ENCODE data around the gene FXYD4.
"Not testable (repeated sequence)": the region's sequence is repeated elsewhere in the genome, so short reads cannot be mapped to it uniquely, and the experiment has no call there.

FXYD4 gene

GRCh38 chr10:43391496-43391895, 20.1 kb downstream of the FXYD4 start:
- peaks cover 20 to 83% (median 73%) of the 10 kb centered on the region in 5 donors for H3K36me3 ChIP-seq (ENCODE audit: control insufficient read depth in 5 of 5, insufficient read depth in 5 of 5, low read length in 5 of 5)
- no peaks in the 10 kb centered on the region for H3K27me3 ChIP-seq (ENCODE audit: control insufficient read depth in 5 of 5, insufficient read depth in 4 of 5, low read length in 5 of 5)
- no peak overlapping the region for H3K27ac ChIP-seq (ENCODE audit: low read depth, low read length)
- H3K9me3 ChIP-seq (ENCODE audit: control insufficient read depth in 5 of 5, low read length in 5 of 5) = no peaks in the 10 kb centered on the region
- H3K4me1 ChIP-seq (ENCODE audit: control insufficient read depth in 5 of 5, insufficient read depth in 5 of 5, low read length in 5 of 5) = peaks cover 0 to 32% (median 27%) of the 10 kb centered on the region in 5 donors
- no peak overlapping the region for H3K4me3 ChIP-seq (ENCODE audit: low read depth in 1 of 5, low read length in 5 of 5)
- peak overlapping the region in 1 of 5 donors; percentile 24 for H3K9ac ChIP-seq (ENCODE audit: low read length in 5 of 5)

GRCh38 chr10:43392748-43393147, 21.3 kb downstream of the FXYD4 start:
- H3K4me3 ChIP-seq (ENCODE audit: low read depth in 1 of 5, low read length in 5 of 5) = no peak overlapping the region
- peak overlapping the region in 1 of 5 donors; percentile 52 for H3K9ac ChIP-seq (ENCODE audit: low read length in 5 of 5)
- H3K27me3 ChIP-seq (ENCODE audit: control insufficient read depth in 5 of 5, insufficient read depth in 4 of 5, low read length in 5 of 5) = no peaks in the 10 kb centered on the region
- peaks cover 0 to 35% (median 30%) of the 10 kb centered on the region in 5 donors for H3K4me1 ChIP-seq (ENCODE audit: control insufficient read depth in 5 of 5, insufficient read depth in 5 of 5, low read length in 5 of 5)
- no peaks in the 10 kb centered on the region for H3K9me3 ChIP-seq (ENCODE audit: control insufficient read depth in 5 of 5, low read length in 5 of 5)
- H3K27ac ChIP-seq (ENCODE audit: low read depth, low read length) = no peak overlapping the region
- peaks cover 20 to 71% (median 61%) of the 10 kb centered on the region in 5 donors for H3K36me3 ChIP-seq (ENCODE audit: control insufficient read depth in 5 of 5, insufficient read depth in 5 of 5, low read length in 5 of 5)

GRCh38 chr10:43393186-43393585, 21.8 kb downstream of the FXYD4 start:
- peaks cover 1 to 39% (median 35%) of the 10 kb centered on the region in 5 donors for H3K4me1 ChIP-seq (ENCODE audit: control insufficient read depth in 5 of 5, insufficient read depth in 5 of 5, low read length in 5 of 5)
- not testable (repeated sequence) for H3K27me3 ChIP-seq (ENCODE audit: control insufficient read depth in 5 of 5, insufficient read depth in 4 of 5, low read length in 5 of 5); H3K9me3 ChIP-seq (ENCODE audit: control insufficient read depth in 5 of 5, low read length in 5 of 5); H3K27ac ChIP-seq (ENCODE audit: low read depth, low read length); H3K4me3 ChIP-seq (ENCODE audit: low read depth in 1 of 5, low read length in 5 of 5)
- peaks cover 16 to 66% (median 56%) of the 10 kb centered on the region in 5 donors for H3K36me3 ChIP-seq (ENCODE audit: control insufficient read depth in 5 of 5, insufficient read depth in 5 of 5, low read length in 5 of 5)
- peak overlapping the region in 1 of 5 donors; percentile 52 for H3K9ac ChIP-seq (ENCODE audit: low read length in 5 of 5)

GRCh38 chr10:43393606-43394360, 22.3 kb downstream of the FXYD4 start:
- Histone ChIP-seq H3K36me3 (ENCODE audit: control insufficient read depth in 5 of 5, insufficient read depth in 5 of 5, low read length in 5 of 5) (peaks cover 14 to 60% (median 51%) of the 10 kb centered on the region in 5 donors), H3K27me3 (ENCODE audit: control insufficient read depth in 5 of 5, insufficient read depth in 4 of 5, low read length in 5 of 5) (no peaks in the 10 kb centered on the region), H3K27ac (ENCODE audit: low read depth, low read length) (no peak overlapping the region), H3K9ac (ENCODE audit: low read length in 5 of 5) (peak overlapping the region in 1 of 5 donors; percentile 88), H3K4me1 (ENCODE audit: control insufficient read depth in 5 of 5, insufficient read depth in 5 of 5, low read length in 5 of 5) (peaks cover 1 to 43% (median 40%) of the 10 kb centered on the region in 5 donors), H3K9me3 (ENCODE audit: control insufficient read depth in 5 of 5, low read length in 5 of 5) (no peaks in the 10 kb centered on the region), H3K4me3 (ENCODE audit: low read depth in 1 of 5, low read length in 5 of 5) (no peak overlapping the region)

GRCh38 chr10:43394868-43395267, 23.4 kb downstream of the FXYD4 start:
- peak overlapping the region in 2 of 5 donors; percentile 80 to 84 for H3K4me3 ChIP-seq (ENCODE audit: low read depth in 1 of 5, low read length in 5 of 5)
- no peaks in the 10 kb centered on the region for H3K27me3 ChIP-seq (ENCODE audit: control insufficient read depth in 5 of 5, insufficient read depth in 4 of 5, low read length in 5 of 5)
- H3K9me3 ChIP-seq (ENCODE audit: control insufficient read depth in 5 of 5, low read length in 5 of 5) = no peaks in the 10 kb centered on the region
- peaks cover 9 to 57% (median 51%) of the 10 kb centered on the region in 5 donors for H3K36me3 ChIP-seq (ENCODE audit: control insufficient read depth in 5 of 5, insufficient read depth in 5 of 5, low read length in 5 of 5)
- peak overlapping the region in 3 of 5 donors; percentile 84 to 88 (median 86) for H3K9ac ChIP-seq (ENCODE audit: low read length in 5 of 5)
- H3K4me1 ChIP-seq (ENCODE audit: control insufficient read depth in 5 of 5, insufficient read depth in 5 of 5, low read length in 5 of 5) = peaks cover 1 to 54% (median 46%) of the 10 kb centered on the region in 5 donors
- H3K27ac ChIP-seq (ENCODE audit: low read depth, low read length) = peak overlapping the region; percentile 93

- peak overlapping the region; percentile 30 to 88 (median 86) for H3K9ac ChIP-seq (ENCODE audit: low read length in 5 of 5)
- no peaks in the 10 kb centered on the region for H3K9me3 ChIP-seq (ENCODE audit: control insufficient read depth in 5 of 5, low read length in 5 of 5)
- peak overlapping the region; percentile 73 to 84 (median 80) for H3K4me3 ChIP-seq (ENCODE audit: low read depth in 1 of 5, low read length in 5 of 5)
- peak overlapping the region; percentile 93 for H3K27ac ChIP-seq (ENCODE audit: low read depth, low read length)
- H3K4me1 ChIP-seq (ENCODE audit: control insufficient read depth in 5 of 5, insufficient read depth in 5 of 5, low read length in 5 of 5) = peaks cover 1 to 55% (median 45%) of the 10 kb centered on the region in 5 donors
- peaks cover 9 to 51% (median 43%) of the 10 kb centered on the region in 5 donors for H3K36me3 ChIP-seq (ENCODE audit: control insufficient read depth in 5 of 5, insufficient read depth in 5 of 5, low read length in 5 of 5)
- H3K27me3 ChIP-seq (ENCODE audit: control insufficient read depth in 5 of 5, insufficient read depth in 4 of 5, low read length in 5 of 5) = no peaks in the 10 kb centered on the region
Observed at GRCh38 chr10:43395571-43396060, 24.2 kb downstream of the FXYD4 start.

GRCh38 chr10:43396061-43396927, 24.9 kb downstream of the FXYD4 start:
- peak overlapping the region; percentile 30 to 88 (median 86) for H3K9ac ChIP-seq (ENCODE audit: low read length in 5 of 5)
- peaks cover 1 to 52% (median 45%) of the 10 kb centered on the region in 5 donors for H3K4me1 ChIP-seq (ENCODE audit: control insufficient read depth in 5 of 5, insufficient read depth in 5 of 5, low read length in 5 of 5)
- H3K27me3 ChIP-seq (ENCODE audit: control insufficient read depth in 5 of 5, insufficient read depth in 4 of 5, low read length in 5 of 5) = no peaks in the 10 kb centered on the region
- peak overlapping the region; percentile 73 to 84 (median 80) for H3K4me3 ChIP-seq (ENCODE audit: low read depth in 1 of 5, low read length in 5 of 5)
- H3K27ac ChIP-seq (ENCODE audit: low read depth, low read length) = peak overlapping the region; percentile 93
- H3K36me3 ChIP-seq (ENCODE audit: control insufficient read depth in 5 of 5, insufficient read depth in 5 of 5, low read length in 5 of 5) = peaks cover 9 to 45% (median 37%) of the 10 kb centered on the region in 5 donors
- no peaks in the 10 kb centered on the region for H3K9me3 ChIP-seq (ENCODE audit: control insufficient read depth in 5 of 5, low read length in 5 of 5)

- H3K4me1 ChIP-seq (ENCODE audit: control insufficient read depth in 5 of 5, insufficient read depth in 5 of 5, low read length in 5 of 5) = peaks cover 1 to 58% (median 49%) of the 10 kb centered on the region in 5 donors
- peaks cover 9 to 38% (median 29%) of the 10 kb centered on the region in 5 donors for H3K36me3 ChIP-seq (ENCODE audit: control insufficient read depth in 5 of 5, insufficient read depth in 5 of 5, low read length in 5 of 5)
- H3K27me3 ChIP-seq (ENCODE audit: control insufficient read depth in 5 of 5, insufficient read depth in 4 of 5, low read length in 5 of 5) = no peaks in the 10 kb centered on the region
- H3K9ac ChIP-seq (ENCODE audit: low read length in 5 of 5) = peak overlapping the region; percentile 16 to 88 (median 77)
- peak overlapping the region; percentile 93 for H3K27ac ChIP-seq (ENCODE audit: low read depth, low read length)
- H3K4me3 ChIP-seq (ENCODE audit: low read depth in 1 of 5, low read length in 5 of 5) = peak overlapping the region; percentile 40 to 80 (median 61)
- no peaks in the 10 kb centered on the region for H3K9me3 ChIP-seq (ENCODE audit: control insufficient read depth in 5 of 5, low read length in 5 of 5)
Observed at GRCh38 chr10:43396928-43397624, 25.6 kb downstream of the FXYD4 start.

GRCh38 chr10:43398939-43399319, 27.5 kb downstream of the FXYD4 start:
- H3K4me1 ChIP-seq (ENCODE audit: control insufficient read depth in 5 of 5, insufficient read depth in 5 of 5, low read length in 5 of 5) = peaks cover 1 to 63% (median 49%) of the 10 kb centered on the region in 5 donors
- no peaks in the 10 kb centered on the region for H3K9me3 ChIP-seq (ENCODE audit: control insufficient read depth in 5 of 5, low read length in 5 of 5)
- H3K4me3 ChIP-seq (ENCODE audit: low read depth in 1 of 5, low read length in 5 of 5) = no peak overlapping the region
- H3K27ac ChIP-seq (ENCODE audit: low read depth, low read length) = peak overlapping the region; percentile 13
- no peak overlapping the region for H3K9ac ChIP-seq (ENCODE audit: low read length in 5 of 5)
- no peaks in the 10 kb centered on the region for H3K27me3 ChIP-seq (ENCODE audit: control insufficient read depth in 5 of 5, insufficient read depth in 4 of 5, low read length in 5 of 5)
- H3K36me3 ChIP-seq (ENCODE audit: control insufficient read depth in 5 of 5, insufficient read depth in 5 of 5, low read length in 5 of 5) = peaks cover 5 to 21% (median 13%) of the 10 kb centered on the region in 5 donors
